ENCODE measurements around the gene KLHL34.

KLHL34 gene

GRCh38 chrX:21698272-21698671, 40.1 kb upstream of the KLHL34 start:
- no peak for DNase-seq (ENCODE audit: low read depth)
- no peak overlapping the region for H3K4me3 ChIP-seq (ENCODE audit: control insufficient read depth, low read depth, low read length)
- no peak for TF ChIP-seq CTCF (IDR thresholded peaks at IDR 0.05; ENCODE audit: control insufficient read depth, insufficient read depth, low read depth, low read length, missing control alignments)

DNA sequence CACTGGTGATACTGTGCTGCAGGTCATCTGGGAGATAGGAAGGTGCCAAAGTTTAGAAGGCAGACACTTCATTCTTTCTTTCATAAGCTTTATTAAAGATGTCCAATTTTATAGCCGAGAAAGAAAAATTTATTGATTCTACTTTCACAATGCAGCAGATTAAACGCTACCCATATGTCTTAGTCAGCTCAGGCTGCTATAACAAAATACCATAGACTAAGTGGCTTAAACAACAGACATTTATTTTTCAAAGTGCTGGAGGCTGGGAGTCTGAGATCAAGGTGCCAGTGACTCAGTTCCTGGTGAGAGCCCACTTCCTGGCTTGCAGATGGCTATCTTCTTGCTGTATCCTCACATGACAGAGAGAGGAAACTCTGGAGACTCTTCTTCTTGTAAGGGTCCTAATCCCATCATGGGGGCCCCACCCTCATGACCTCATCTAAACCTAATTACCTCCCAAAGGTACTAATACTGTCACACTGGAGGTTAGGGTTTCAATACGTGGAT, 33.4 kb upstream of the KLHL34 start:
- no peak for DNase-seq (ENCODE audit: low read depth)
- H3K4me3 ChIP-seq (ENCODE audit: control insufficient read depth, low read depth, low read length): no peak overlapping the region
- TF ChIP-seq CTCF (IDR thresholded peaks at IDR 0.05; ENCODE audit: control insufficient read depth, insufficient read depth, low read depth, low read length, missing control alignments): no peak

DNA sequence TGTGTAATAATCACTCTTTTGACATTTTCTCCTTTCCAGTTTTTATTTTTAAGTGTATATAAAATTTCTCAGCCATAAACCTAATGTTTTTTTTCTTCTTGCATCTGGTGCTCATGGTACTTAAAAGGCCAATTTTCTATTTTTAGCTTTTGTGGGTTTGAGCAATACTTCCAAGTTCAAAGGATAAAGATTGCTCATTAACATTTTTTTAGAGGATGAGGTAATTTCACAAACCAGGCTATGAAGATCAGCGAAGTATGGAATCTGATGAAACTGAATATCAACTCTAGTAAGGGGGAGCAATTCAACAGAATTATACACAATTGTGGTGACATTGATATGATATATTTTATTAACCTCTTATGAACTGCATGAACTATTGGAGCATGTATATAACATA, 25.8 kb upstream of the KLHL34 start:
- DNase-seq (ENCODE audit: low read depth): peak; percentile 35
- TF ChIP-seq CTCF (IDR thresholded peaks at IDR 0.05; ENCODE audit: control insufficient read depth, insufficient read depth, low read depth, low read length, missing control alignments): no peak
- H3K4me3 ChIP-seq (ENCODE audit: control insufficient read depth, low read depth, low read length): no peak overlapping the region

DNA sequence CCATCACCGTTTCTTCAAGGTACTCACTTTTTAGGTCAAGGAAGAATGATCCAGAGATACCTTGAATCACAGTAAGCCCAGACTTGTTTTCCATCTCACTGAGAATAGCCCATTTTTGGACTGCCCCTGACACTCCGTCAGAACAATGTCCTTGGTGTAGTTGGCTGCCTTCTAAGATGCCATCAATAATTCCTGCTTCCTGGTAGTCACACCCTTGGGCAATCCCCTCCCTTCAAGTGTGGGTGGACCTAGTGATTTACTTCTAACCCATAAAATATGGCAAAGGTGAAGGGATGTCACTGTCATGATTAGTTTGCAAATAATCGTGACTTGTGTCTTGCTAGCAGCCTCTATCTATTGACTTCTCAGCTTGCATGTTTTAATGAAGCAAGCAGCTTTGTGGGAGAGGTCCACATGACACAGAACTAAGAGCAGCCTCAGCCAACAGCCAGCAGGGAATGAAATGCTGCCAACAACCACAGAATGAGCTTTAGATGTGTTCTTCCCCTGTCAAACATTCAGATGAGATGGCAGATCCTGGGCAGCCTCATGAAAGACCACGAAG, 20.0 kb upstream of the KLHL34 start:
- TF ChIP-seq CTCF (IDR thresholded peaks at IDR 0.05; ENCODE audit: control insufficient read depth, insufficient read depth, low read depth, low read length, missing control alignments): no peak
- DNase-seq (ENCODE audit: low read depth): no peak
- no peak overlapping the region for H3K4me3 ChIP-seq (ENCODE audit: control insufficient read depth, low read depth, low read length)

DNA sequence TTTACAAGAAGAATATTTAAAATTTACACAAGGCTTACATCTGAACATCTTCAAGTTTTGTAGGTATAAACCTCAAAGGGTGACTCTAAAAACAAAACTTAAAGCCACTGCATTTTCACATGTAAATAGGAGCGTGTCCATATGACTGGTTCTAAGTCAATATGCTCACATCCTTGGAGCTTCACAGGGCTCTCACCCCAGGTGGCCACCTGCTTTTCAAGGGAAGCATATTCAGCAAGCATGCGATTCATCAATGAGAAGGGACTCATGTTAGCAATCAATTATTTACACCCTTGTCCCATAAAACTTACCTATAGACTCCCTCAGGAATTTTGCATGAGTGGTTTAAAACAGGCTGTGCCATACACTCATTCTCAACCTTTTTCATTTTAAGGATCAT, 17.8 kb upstream of the KLHL34 start:
- no peak for TF ChIP-seq CTCF (IDR thresholded peaks at IDR 0.05; ENCODE audit: control insufficient read depth, insufficient read depth, low read depth, low read length, missing control alignments)
- no peak overlapping the region for H3K4me3 ChIP-seq (ENCODE audit: control insufficient read depth, low read depth, low read length)
- no peak for DNase-seq (ENCODE audit: low read depth)

DNA sequence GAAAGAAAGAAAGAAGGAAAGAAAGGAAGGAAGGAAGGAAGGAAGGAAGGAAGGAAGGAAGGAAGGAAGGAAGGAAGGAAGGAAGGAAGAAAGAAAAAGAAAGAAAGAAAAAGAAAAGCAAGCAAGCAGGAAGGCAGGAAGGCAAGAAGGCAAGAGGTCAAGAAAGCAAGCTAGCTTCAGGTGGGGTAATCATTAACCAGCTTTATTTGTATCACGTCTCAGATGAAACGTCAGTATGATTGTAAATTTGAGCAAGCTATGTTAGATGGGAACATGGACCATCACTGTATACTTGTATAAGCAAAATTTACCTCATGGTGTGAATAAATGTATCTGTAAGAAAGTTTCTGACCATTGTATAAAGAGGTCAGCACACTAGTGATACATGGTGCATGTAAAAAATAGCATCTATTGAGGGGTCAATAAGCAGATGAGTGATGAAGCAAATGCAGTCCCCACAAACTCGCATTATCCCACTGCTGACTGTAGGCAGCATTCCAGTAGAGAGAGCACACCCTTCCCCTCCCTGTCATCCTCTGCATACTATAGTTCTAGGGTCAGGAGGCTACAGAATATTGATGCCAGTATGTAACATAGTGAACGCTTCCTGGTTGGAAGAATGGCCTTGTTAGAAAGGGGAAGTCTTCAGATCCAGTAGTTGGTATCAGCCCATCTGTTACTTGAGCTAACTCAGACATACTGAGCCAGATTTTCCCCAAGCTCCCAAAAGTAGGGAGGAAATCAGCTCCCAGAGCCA, 16.5 kb upstream of the KLHL34 start:
- DNase-seq (ENCODE audit: low read depth): no peak
- H3K4me3 ChIP-seq (ENCODE audit: control insufficient read depth, low read depth, low read length): no peak overlapping the region
- TF ChIP-seq CTCF (IDR thresholded peaks at IDR 0.05; ENCODE audit: control insufficient read depth, insufficient read depth, low read depth, low read length, missing control alignments): no peak

All from AG09309 (cell line).